GM12874 (cell line): ENCODE measurements around the gene KIF19.

ENCODE experiments used
- TF ChIP-seq, protein P1 (sequence below): IDR thresholded peaks from 2 replicates; pipeline ENCODE4 v1.5.1; 2011; ENCODE audit warnings: low read depth, mild to moderate bottlenecking, control low read depth, low read length, moderate library complexity; ENCODE audit not compliant: insufficient read depth

The KIF19 gene

DNA sequence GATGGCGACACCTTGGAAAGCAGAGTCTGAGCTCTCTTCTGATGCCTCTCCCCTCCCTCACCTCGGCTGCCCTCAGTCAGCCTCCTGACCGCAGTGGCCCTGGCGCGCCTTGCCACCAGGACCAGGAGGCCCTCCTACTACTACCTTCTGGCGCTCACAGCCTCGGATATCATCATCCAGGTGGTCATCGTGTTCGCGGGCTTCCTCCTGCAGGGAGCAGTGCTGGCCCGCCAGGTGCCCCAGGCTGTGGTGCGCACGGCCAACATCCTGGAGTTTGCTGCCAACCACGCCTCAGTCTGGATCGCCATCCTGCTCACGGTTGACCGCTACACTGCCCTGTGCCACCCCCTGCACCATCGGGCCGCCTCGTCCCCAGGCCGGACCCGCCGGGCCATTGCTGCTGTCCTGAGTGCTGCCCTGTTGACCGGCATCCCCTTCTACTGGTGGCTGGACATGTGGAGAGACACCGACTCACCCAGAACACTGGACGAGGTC, 45.7 kb downstream of the KIF19 start:
- TF ChIP-seq, protein P1, sequence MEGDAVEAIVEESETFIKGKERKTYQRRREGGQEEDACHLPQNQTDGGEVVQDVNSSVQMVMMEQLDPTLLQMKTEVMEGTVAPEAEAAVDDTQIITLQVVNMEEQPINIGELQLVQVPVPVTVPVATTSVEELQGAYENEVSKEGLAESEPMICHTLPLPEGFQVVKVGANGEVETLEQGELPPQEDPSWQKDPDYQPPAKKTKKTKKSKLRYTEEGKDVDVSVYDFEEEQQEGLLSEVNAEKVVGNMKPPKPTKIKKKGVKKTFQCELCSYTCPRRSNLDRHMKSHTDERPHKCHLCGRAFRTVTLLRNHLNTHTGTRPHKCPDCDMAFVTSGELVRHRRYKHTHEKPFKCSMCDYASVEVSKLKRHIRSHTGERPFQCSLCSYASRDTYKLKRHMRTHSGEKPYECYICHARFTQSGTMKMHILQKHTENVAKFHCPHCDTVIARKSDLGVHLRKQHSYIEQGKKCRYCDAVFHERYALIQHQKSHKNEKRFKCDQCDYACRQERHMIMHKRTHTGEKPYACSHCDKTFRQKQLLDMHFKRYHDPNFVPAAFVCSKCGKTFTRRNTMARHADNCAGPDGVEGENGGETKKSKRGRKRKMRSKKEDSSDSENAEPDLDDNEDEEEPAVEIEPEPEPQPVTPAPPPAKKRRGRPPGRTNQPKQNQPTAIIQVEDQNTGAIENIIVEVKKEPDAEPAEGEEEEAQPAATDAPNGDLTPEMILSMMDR: no peak

GRCh38 chr17:74372426-74372825, 46.4 kb downstream of the KIF19 start:
- TF ChIP-seq, protein P1: no peak

DNA sequence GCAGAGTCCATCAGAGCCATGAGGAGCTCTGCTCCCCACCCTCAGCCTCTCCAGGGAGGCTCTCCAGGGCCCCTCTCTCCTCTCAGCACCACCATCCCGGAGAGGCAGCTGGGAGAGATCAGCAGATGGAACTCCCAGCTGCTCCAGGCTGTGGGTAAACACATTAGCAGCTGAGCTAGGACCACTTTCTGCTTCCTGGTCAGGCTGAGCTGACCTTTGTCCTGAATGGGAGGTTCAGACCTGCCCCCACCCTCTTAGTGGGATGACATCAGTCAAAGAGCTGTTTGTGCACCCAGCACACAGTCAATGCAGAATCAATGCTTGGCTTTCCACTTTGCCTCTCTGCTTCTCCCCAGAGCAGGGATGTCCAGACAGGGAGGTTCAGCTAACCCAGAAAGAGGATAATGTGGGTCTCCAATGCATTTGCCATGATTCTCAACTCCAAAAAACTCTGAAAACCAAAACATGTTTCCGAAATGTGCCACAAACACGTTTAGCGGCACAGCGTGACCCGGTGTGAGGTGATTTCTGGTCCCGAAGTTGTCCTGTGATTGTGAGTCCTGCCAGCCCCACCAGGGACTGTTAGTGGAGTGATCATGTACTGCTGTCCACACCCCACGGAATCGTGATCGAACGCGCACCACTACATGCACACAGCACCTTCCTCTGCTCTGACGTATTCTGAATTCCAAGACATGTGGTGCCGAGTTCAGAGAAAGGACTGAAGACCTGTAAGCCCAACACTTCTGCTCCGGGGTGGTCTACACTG, 48.0 kb downstream of the KIF19 start:
- TF ChIP-seq, protein P1: no peak

DNA sequence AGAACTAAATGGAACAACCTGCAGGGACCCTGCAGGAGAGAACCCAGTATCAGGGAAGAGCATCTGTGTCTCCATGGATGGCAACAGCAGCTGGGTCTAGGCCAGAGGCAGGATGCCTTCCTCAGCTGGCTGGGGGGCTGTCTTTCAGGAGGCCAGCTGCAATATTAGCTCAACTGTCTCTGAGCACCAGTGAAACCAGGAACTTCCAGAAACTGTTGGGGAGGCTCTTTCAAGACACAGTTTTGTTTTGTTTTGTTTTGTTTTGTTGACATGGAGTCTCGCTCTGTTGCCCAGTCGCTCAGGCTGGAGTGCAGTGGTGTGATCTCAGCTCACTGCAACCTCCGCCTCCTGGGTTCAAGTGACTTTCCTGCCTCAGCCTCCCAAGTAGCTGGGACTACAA, 48.8 kb downstream of the KIF19 start:
- TF ChIP-seq, protein P1: no peak

DNA sequence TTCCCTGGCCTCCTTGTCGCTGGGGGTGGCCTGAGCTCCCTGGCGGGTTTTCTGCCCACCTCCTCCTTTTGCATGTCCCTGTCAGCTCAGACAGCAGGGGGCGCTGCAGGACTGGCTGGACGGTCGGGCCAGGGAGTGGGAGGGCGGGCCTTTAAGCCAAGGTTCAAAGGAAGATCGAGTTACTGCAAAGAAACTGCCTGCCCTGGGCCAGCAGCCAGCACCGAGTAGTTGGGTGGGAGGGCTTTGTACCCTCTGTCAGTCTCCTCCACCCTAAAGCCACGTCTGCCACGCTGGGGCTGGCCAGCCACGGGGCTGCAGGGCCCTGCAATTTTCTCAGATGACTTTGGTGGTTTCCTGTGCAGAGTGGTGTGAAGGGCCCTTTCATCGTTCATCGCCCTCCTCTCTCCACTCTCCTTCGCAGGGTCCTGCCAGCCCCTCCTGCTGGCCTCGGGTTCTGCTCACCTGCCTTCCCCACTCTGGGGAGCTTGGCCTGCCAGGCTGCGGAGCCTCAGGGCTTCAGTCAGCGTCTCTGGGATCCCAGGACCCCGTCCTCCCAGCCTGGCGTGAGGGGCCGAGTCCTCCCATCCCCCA, 53.6 kb downstream of the KIF19 start:
- TF ChIP-seq, protein P1: peak; percentile 93

DNA sequence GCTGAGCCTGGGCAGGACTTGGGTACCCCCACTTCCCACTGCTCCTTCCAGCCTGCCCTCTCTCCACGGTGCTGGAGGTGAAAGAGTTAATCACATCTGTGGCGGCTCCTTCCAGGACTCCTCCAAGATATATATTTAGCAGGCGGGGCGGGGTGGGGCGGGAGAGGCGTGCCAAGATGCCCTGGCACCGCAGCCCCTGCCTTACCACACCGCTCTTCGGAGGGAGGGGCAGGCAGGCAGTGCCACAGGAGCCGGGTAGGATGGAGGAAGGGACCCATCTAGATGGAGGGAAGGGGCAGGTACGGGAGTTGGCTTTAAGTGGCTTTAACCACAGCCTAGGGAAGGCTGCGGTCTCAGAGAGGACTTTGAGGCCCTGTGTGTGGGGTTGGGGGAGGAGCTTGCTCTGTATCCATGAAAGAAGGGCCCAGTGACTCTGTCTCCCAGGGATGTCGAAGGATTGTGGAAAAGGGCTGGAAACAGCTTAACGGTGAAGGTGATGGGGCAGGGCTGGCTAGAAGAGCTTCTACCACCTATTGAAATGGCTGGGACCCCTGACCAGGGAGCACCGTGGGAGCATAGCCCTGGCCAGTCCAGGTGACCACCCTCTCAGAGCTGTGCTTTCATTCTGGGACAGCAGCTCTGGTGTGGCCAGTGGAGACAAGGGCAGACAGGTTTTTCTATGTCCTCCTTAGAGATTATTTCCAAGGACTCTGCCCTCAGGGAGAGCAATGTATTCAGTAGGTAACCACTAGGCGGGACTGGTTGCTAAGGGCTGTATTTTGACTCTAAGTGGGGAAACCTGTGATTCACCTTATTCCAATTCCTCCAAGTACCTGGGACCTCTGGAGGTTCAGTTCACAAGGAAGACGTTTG, 54.3 kb downstream of the KIF19 start:
- TF ChIP-seq, protein P1: no peak
